Immature natural killer cell (primary cell): ENCODE results near the gene DACH1. TPM values are rescaled to one million over a fixed set of nuclear protein-coding genes. Genes with fewer than 3 reads are reported as not detected.

ENCODE experiments used
- DNase-seq, 3 donors: peaks; one replicate each; pipeline ENCODE4 v3.0.0; 2022; ENCODE audit warnings: mixed read lengths in 1 of 3
- H3K27ac Mint-ChIP-seq, 6 donors: one replicate each; pipeline ENCODE4 v1.8.0; 2020; ENCODE audit warnings: mixed read lengths in 6 of 6, mild to moderate bottlenecking in 5 of 6, inconsistent platforms in 4 of 6, moderate library complexity in 3 of 6
- H3K27me3 Mint-ChIP-seq, 3 donors: one replicate each; pipeline ENCODE4 v1.8.0; 2020 to 2021; ENCODE audit warnings: low read depth in 3 of 3, mild to moderate bottlenecking in 3 of 3, mixed read lengths in 3 of 3, moderate library complexity in 3 of 3, inconsistent platforms in 1 of 3
- H3K36me3 Mint-ChIP-seq, 3 donors: one replicate each; pipeline ENCODE4 v1.8.0; 2020; ENCODE audit warnings: mixed read lengths in 3 of 3, inconsistent platforms in 2 of 3, mild to moderate bottlenecking in 2 of 3
- H3K4me1 Mint-ChIP-seq, 2 donors: one replicate each; pipeline ENCODE4 v1.8.0; 2020; ENCODE audit warnings: inconsistent platforms in 2 of 2, mild to moderate bottlenecking in 2 of 2, mixed read lengths in 2 of 2, moderate library complexity in 1 of 2
- H3K4me3 Mint-ChIP-seq, 5 donors: one replicate each; pipeline ENCODE4 v1.8.0; 2020; ENCODE audit warnings: mild to moderate bottlenecking in 5 of 5, mixed read lengths in 5 of 5, inconsistent platforms in 3 of 5, moderate library complexity in 3 of 5
- H3K9me3 Mint-ChIP-seq, 6 donors: one replicate each; pipeline ENCODE4 v1.8.0; 2020; ENCODE audit warnings: mild to moderate bottlenecking in 6 of 6, mixed read lengths in 6 of 6, inconsistent platforms in 4 of 6, moderate library complexity in 3 of 6
- polyA plus RNA-seq, 3 donors: library from polyadenylated mRNA; unstranded; fragments of 300-500 nt; fragmentation: Illumina TruSeq; gene quantifications; one replicate each; pipeline ENCODE4 v1.2.3, GENCODE V29; 2021

Gene DACH1
- polyA plus RNA-seq, 3 donors from 2014 or later, result 0.08 to 0.72 (median 0.32) TPM

DNA sequence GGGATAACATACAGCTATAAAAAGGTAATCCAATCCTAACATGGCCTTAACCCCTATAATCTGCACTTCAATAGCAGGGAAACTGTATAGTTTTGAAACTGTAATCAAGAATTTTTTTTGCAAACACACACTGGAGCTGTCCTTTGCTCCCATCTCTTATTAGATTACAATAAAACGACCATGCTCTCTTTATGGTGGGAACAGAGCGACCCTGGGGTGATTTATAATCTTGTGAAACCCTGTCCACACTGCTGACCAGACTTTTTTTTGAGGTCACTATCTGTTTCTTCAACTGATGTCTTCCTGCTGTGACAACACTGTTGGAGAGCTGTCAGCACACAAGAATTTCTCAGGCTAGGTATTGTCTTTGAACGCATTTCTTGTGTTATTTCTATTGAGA is 35.3 kb downstream of the DACH1 start:
- DNase-seq, result no peak
- H3K27me3 Mint-ChIP-seq, result no peaks in the 10 kb centered on the region
- no peak overlapping the region for H3K27ac Mint-ChIP-seq
- no peaks in the 10 kb centered on the region for H3K36me3 Mint-ChIP-seq
- peaks cover 0 to 26% (median 3%) of the 10 kb centered on the region in 6 donors for H3K9me3 Mint-ChIP-seq
- no peak overlapping the region for H3K4me3 Mint-ChIP-seq
- H3K4me1 Mint-ChIP-seq, result peaks cover 3 to 36% of the 10 kb centered on the region in 2 donors

DNA sequence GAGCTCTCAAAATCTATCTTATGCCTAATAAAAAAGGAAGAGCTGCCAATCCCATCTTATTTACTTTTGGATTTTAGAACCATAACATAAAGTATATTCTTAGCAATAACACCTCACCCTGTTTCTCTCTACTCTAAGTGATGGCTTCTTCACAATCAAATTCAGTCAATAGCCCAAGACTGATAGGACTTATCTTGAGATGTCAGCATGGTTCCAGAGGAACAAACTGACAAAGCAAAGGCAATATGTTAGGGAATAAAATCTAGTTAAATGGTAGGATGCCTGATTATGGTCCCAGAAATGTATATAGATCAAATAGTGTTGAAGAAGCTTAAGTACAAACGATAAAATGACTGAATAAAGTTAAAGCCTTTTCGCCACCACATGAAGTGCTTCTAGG is 36.3 kb downstream of the DACH1 start:
- H3K27me3 Mint-ChIP-seq, result no peaks in the 10 kb centered on the region
- no peaks in the 10 kb centered on the region for H3K36me3 Mint-ChIP-seq
- no peak overlapping the region for H3K27ac Mint-ChIP-seq
- DNase-seq, result no peak
- H3K4me3 Mint-ChIP-seq, result no peak overlapping the region
- H3K9me3 Mint-ChIP-seq, result peaks cover 0 to 24% (median 2%) of the 10 kb centered on the region in 6 donors
- peaks cover 3 to 36% of the 10 kb centered on the region in 2 donors for H3K4me1 Mint-ChIP-seq

DNA sequence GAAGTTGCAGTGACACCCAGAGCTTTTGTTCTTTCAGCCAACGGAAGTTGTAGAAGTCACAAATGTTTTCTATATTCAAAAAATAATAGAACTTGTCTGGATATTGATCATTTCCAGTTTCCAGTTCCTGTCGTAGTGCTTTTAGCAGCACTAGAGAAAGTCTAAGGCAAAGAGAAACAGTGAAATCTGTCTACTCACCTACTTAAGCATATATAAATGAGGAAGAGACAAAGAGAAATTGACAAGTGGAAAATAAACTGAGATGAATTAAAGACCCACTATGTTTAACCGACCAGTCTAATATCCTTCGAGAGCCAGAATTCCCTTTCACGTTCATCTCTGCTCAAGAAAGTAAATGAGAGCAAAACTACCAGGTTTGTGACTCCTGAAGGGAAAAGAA is 36.7 kb downstream of the DACH1 start:
- no peaks in the 10 kb centered on the region for H3K27me3 Mint-ChIP-seq
- DNase-seq, result no peak
- H3K4me1 Mint-ChIP-seq, result peaks cover 3 to 36% of the 10 kb centered on the region in 2 donors
- no peaks in the 10 kb centered on the region for H3K36me3 Mint-ChIP-seq
- peaks cover 0 to 21% (median 2%) of the 10 kb centered on the region in 6 donors for H3K9me3 Mint-ChIP-seq
- H3K27ac Mint-ChIP-seq, result no peak overlapping the region
- H3K4me3 Mint-ChIP-seq, result no peak overlapping the region

DNA sequence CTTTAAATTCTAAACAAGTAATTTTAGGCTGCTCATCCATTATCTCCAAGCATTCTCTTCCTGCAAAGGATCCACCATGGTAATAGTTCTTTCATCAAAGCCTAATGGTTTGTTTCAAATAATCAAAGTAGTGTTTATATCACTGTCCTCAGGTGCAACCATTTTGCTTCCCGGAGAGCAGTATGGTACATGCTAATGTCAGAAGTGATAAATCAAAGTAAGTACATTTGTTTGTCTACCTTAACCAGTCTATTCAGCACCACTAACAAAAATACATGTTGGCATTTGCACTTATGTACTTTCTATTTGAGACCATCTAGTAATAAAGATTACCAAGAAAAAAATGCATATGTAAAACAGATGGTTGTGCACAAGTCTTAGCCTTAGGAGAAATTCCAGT is 37.5 kb downstream of the DACH1 start:
- Mint-ChIP-seq H3K4me3 (no peak overlapping the region), H3K9me3 (peaks cover 0 to 16% (median 0%) of the 10 kb centered on the region in 6 donors), H3K36me3 (no peaks in the 10 kb centered on the region), H3K27ac (no peak overlapping the region), H3K27me3 (no peaks in the 10 kb centered on the region), H3K4me1 (peaks cover 3 to 36% of the 10 kb centered on the region in 2 donors)
- DNase-seq, result no peak

DNA sequence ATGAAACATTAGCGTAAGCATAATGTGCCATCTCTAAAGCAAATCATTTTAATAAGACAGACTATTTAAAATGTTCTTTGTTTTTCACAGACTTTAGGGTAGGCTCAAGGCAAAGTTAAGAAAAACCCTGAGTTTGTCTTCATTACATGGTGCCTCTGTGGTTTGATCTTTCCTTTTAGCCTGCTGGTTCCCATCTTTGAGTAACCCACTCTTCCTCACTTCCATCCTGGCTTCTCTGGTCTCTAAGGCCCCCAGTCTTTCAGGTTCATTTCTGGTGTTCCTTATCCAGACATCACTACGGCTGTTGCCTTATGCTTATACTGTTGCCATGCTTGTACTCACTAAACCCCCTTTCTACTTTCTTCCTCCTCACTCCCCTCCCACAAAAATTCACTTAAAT is 38.4 kb downstream of the DACH1 start:
- peaks cover 0 to 16% (median 1%) of the 10 kb centered on the region in 6 donors for H3K9me3 Mint-ChIP-seq
- H3K27me3 Mint-ChIP-seq, result no peaks in the 10 kb centered on the region
- peak overlapping the region in 4 of 5 donors; percentile 11 to 45 (median 14) for H3K4me3 Mint-ChIP-seq
- H3K36me3 Mint-ChIP-seq, result no peaks in the 10 kb centered on the region
- DNase-seq, result no peak
- peaks cover 3 to 36% of the 10 kb centered on the region in 2 donors for H3K4me1 Mint-ChIP-seq
- H3K27ac Mint-ChIP-seq, result peak overlapping the region in 2 of 6 donors; percentile 6 to 17

DNA sequence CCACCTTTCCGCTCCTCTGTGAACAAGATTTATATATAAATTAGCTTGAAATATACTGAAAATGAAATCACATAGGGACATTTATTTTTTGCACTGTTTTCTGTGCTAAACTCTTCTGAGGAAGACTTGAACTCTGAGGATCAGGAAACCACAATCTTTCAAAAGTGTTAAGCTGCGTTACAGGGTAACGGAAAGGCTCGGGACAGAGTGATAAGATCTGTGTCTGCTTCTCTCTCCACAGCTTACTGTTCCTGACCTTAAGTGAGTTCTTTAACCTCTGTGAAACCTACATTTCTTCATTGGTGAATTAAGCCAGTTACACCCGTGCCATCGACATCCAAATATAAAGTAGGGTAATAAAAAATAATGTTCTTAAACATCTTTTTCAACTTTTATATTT is 38.9 kb downstream of the DACH1 start:
- Mint-ChIP-seq H3K36me3 (no peaks in the 10 kb centered on the region), H3K4me3 (peak overlapping the region in 4 of 5 donors; percentile 10 to 53 (median 14)), H3K4me1 (peaks cover 3 to 36% of the 10 kb centered on the region in 2 donors), H3K27ac (no peak overlapping the region), H3K27me3 (no peaks in the 10 kb centered on the region), H3K9me3 (peaks cover 0 to 18% (median 1%) of the 10 kb centered on the region in 6 donors)
- peak in 2 of 3 donors; percentile 1 to 9 for DNase-seq

DNA sequence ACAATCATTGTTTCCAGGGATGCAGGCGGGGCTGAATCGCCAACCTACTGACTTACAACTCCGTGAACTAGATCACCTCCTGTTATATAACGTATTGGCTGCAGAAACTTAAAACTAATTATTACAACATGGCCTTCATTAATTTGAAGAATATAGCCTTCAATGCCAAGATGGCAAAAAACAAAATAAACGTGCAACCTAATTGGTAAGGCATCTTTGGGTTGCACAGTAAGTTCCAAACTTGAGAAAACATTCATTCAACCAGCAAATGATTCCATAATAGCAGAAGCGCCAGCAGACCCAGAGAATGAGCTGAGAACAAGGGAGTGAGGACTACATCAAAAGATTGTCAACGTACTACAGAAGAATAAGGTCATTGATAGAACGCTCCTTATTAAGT is 39.8 kb downstream of the DACH1 start:
- H3K27me3 Mint-ChIP-seq, result no peaks in the 10 kb centered on the region
- peaks cover 0 to 19% (median 1%) of the 10 kb centered on the region in 6 donors for H3K9me3 Mint-ChIP-seq
- H3K4me3 Mint-ChIP-seq, result no peak overlapping the region
- DNase-seq, result no peak
- H3K4me1 Mint-ChIP-seq, result peaks cover 3 to 36% of the 10 kb centered on the region in 2 donors
- peak overlapping the region in 1 of 6 donors; percentile 53 for H3K27ac Mint-ChIP-seq
- no peaks in the 10 kb centered on the region for H3K36me3 Mint-ChIP-seq

DNA sequence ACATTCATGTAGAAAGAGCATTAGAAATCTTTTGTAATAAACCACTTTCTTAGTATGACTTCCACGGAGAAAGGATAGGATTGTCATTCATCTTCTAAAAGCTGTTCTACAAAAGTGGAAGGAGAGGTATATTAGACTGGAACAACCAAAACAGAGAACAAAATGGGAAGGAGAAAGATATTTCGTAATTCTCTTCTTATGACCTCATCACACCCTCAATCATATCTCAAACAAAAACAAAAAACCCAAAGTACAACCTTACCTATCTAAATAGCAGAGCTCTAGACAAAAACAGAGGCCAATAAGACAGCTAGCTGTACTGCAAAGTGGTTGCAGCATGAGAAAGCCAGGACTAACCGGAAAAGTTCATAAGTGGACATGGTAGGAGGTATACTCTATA is 46.3 kb downstream of the DACH1 start:
- H3K27ac Mint-ChIP-seq, result no peak overlapping the region
- H3K4me3 Mint-ChIP-seq, result no peak overlapping the region
- H3K36me3 Mint-ChIP-seq, result no peaks in the 10 kb centered on the region
- peaks cover 0 to 1% (median 0%) of the 10 kb centered on the region in 3 donors for H3K27me3 Mint-ChIP-seq
- no peaks in the 10 kb centered on the region for H3K4me1 Mint-ChIP-seq
- peaks cover 1 to 18% (median 6%) of the 10 kb centered on the region in 6 donors for H3K9me3 Mint-ChIP-seq
- DNase-seq, result no peak

DNA sequence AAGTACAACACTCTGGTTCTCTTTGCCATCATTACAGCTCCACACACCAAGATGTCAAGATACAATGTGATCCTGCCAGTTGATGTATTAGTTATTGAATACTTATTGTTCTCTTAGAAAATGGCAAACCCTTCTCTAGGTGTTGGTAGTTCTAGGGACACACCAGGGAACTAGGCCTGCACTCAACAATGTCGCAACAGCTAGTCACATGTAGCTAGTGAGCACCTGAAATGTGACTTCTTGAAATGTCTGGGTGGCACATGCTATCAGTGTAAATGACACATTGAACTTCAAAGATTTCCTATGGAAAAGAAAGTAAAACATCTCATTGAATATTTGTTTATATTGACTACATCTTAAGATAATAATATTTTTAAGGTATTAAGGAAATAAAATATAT is 49.7 kb downstream of the DACH1 start:
- H3K36me3 Mint-ChIP-seq, result no peaks in the 10 kb centered on the region
- no peaks in the 10 kb centered on the region for H3K4me1 Mint-ChIP-seq
- H3K4me3 Mint-ChIP-seq, result no peak overlapping the region
- H3K9me3 Mint-ChIP-seq, result peaks cover 1 to 19% (median 7%) of the 10 kb centered on the region in 6 donors
- no peak for DNase-seq
- no peak overlapping the region for H3K27ac Mint-ChIP-seq
- H3K27me3 Mint-ChIP-seq, result peaks cover 0 to 1% (median 0%) of the 10 kb centered on the region in 3 donors

DNA sequence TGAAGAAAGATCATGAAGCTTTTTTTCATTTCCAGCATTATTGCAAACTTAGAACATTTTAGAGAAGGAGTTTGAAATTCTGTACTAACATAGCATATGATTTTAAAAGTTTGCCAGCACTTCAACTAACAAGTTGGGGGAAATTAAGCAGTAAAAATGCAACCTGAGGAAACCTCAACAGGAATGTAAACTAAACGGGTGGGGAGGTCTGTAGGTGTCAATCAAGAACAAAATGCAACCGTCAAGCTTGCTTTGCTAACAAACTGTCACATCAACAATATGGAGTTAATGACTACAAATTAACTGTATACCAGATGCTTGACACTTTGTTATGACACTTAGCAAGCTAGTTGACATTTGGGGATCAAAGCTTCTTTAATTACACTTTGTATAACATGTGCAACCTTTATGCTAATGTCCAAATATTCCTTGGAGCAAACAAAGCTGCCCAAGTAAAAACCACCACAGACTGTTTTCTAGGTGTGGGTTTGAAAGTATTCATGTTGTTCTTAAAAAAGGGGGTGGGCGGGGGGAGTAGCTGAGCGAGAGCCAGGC is 52.1 kb downstream of the DACH1 start:
- no peaks in the 10 kb centered on the region for H3K4me1 Mint-ChIP-seq
- H3K27ac Mint-ChIP-seq, result no peak overlapping the region
- DNase-seq, result no peak
- peaks cover 0 to 1% (median 0%) of the 10 kb centered on the region in 3 donors for H3K27me3 Mint-ChIP-seq
- no peaks in the 10 kb centered on the region for H3K36me3 Mint-ChIP-seq
- H3K4me3 Mint-ChIP-seq, result no peak overlapping the region
- H3K9me3 Mint-ChIP-seq, result peaks cover 1 to 21% (median 7%) of the 10 kb centered on the region in 6 donors

DNA sequence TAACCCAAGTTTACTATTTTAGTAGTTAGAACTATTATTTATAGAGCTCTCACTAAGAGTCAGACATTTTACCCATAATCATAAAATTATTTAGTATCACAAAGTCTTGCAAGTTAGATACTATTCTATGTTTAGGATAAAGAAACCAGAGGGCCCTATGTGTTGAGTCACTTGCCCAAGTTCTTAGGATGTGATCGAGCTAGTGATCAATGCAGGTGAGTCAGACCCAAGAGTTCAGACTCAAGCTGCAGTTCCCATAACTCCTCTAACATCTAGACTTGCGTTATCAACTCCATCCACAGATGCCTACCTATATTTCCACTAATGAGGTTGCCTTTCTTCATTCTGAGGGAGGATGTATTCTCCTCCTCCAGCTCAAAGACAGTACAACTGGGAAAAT is 53.8 kb downstream of the DACH1 start:
- DNase-seq, result no peak
- Mint-ChIP-seq H3K27me3 (no peaks in the 10 kb centered on the region), H3K4me3 (no peak overlapping the region), H3K36me3 (no peaks in the 10 kb centered on the region), H3K4me1 (no peaks in the 10 kb centered on the region), H3K27ac (no peak overlapping the region), H3K9me3 (peaks cover 0 to 17% (median 2%) of the 10 kb centered on the region in 6 donors)

DNA sequence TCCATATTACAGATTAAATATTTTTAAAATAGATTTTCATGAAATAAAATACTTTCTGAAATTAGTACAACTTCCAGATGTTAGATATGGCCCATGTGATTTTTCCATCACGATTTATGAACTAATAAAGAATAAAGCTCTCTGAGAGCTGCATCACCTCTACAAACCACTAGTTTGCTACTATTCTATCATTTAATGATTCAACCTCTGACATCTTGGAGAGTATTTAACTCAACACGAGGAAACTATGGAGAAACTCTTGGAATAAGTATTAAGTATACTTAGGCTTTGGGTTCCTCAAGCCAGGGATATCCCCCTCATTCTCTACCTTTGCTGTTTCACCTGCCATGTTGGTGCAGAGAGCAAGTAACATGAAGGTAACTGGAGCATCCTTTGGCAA is 55.7 kb downstream of the DACH1 start:
- Mint-ChIP-seq H3K36me3 (no peaks in the 10 kb centered on the region), H3K27ac (no peak overlapping the region), H3K27me3 (no peaks in the 10 kb centered on the region), H3K4me1 (no peaks in the 10 kb centered on the region), H3K9me3 (peaks cover 0 to 15% (median 2%) of the 10 kb centered on the region in 6 donors), H3K4me3 (no peak overlapping the region)
- no peak for DNase-seq

DNA sequence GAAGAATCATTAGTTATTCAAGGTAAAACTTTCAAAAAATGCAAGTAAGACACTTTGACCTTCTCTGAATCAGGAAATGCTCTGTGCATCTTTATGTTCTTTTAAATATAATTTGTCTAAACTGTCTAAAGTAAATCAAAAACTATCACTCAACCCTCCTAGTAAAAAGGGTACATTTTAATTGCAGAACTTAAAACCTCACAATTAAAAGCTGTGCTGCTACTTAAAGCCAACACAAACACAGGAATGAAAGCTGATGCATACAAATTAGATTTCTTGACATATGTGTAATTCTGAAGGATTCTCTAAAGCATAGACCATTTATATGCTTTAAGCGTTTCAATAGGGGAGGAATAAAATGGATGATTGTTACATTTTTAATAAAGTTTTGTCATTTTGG is 58.3 kb downstream of the DACH1 start:
- H3K36me3 Mint-ChIP-seq, result no peaks in the 10 kb centered on the region
- peaks cover 0 to 10% (median under 1%) of the 10 kb centered on the region in 6 donors for H3K9me3 Mint-ChIP-seq
- H3K4me3 Mint-ChIP-seq, result no peak overlapping the region
- H3K27ac Mint-ChIP-seq, result no peak overlapping the region
- H3K27me3 Mint-ChIP-seq, result no peaks in the 10 kb centered on the region
- DNase-seq, result no peak
- H3K4me1 Mint-ChIP-seq, result no peaks in the 10 kb centered on the region

DNA sequence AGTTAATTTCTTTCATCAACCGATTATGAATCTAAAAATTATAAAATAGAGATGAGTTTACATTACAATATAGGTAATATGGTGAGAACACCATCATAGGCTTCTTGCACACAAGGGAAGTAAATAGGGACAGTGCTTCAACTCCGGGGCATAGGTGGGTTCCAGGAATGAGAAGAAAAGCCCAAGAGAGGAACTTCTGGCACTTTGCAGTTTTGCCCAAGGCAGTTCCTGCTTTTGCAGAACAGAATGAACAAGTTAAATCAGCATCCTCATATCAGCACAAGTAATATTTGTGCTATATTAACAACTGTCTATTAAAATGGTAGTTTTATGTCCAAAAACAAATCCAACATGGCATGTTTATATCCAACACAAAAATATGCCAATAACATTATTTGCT is 60.1 kb downstream of the DACH1 start:
- peaks cover 0 to 10% (median under 1%) of the 10 kb centered on the region in 6 donors for H3K9me3 Mint-ChIP-seq
- no peak overlapping the region for H3K27ac Mint-ChIP-seq
- DNase-seq, result no peak
- H3K36me3 Mint-ChIP-seq, result no peaks in the 10 kb centered on the region
- H3K4me1 Mint-ChIP-seq, result no peaks in the 10 kb centered on the region
- no peak overlapping the region for H3K4me3 Mint-ChIP-seq
- H3K27me3 Mint-ChIP-seq, result no peaks in the 10 kb centered on the region

DNA sequence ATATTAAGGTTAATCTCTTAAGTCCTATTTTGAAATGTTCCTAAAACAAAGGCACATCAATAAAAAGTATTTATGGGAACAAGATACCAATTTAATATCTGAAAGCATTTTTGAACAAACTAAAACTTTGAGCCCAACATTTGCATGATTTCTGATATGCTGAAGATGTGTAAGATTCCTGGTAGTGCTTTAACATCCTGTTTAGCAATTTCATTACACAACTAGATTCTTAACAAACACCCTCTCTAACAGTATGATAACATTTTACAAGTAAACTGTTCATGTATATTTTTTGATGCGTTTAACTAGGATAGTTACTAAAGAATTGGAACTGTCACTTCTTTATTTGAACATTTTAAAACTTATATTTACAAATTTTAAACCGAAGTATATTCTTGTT is 63.9 kb downstream of the DACH1 start:
- Mint-ChIP-seq H3K27ac (no peak overlapping the region), H3K9me3 (peaks cover 0 to 10% (median under 1%) of the 10 kb centered on the region in 6 donors), H3K36me3 (no peaks in the 10 kb centered on the region), H3K4me3 (no peak overlapping the region), H3K4me1 (no peaks in the 10 kb centered on the region), H3K27me3 (no peaks in the 10 kb centered on the region)
- DNase-seq, result no peak
